ENCODE data around the gene IGLON5. TPM values are rescaled to one million over a fixed set of nuclear protein-coding genes. Genes with fewer than 3 reads are reported as not detected.

Gene IGLON5
- total RNA-seq, 1 experiment from 2014 or later = 41.2 TPM

GRCh38 chr19:51327066-51328001 is 15.9 kb downstream of the IGLON5 start:
- Mint-ChIP-seq H3K27me3 (ENCODE audit: low read depth) (peaks cover 26% of the 10 kb centered on the region), H3K27ac (peak overlapping the region; percentile 94; the same call in 1 of the 2 replicates), H3K4me3 (peak overlapping the region; percentile 70), H3K36me3 (peaks cover 33% of the 10 kb centered on the region), H3K4me1 (peaks cover 8% of the 10 kb centered on the region), H3K9me3 (peaks cover 14% of the 10 kb centered on the region)
- POLR2A ChIA-PET = no interaction called here
- DNase-seq (ENCODE audit: low spot score) (peak; percentile 79), ATAC-seq (peak; percentile 83)
- TF ChIP-seq, protein P1, sequence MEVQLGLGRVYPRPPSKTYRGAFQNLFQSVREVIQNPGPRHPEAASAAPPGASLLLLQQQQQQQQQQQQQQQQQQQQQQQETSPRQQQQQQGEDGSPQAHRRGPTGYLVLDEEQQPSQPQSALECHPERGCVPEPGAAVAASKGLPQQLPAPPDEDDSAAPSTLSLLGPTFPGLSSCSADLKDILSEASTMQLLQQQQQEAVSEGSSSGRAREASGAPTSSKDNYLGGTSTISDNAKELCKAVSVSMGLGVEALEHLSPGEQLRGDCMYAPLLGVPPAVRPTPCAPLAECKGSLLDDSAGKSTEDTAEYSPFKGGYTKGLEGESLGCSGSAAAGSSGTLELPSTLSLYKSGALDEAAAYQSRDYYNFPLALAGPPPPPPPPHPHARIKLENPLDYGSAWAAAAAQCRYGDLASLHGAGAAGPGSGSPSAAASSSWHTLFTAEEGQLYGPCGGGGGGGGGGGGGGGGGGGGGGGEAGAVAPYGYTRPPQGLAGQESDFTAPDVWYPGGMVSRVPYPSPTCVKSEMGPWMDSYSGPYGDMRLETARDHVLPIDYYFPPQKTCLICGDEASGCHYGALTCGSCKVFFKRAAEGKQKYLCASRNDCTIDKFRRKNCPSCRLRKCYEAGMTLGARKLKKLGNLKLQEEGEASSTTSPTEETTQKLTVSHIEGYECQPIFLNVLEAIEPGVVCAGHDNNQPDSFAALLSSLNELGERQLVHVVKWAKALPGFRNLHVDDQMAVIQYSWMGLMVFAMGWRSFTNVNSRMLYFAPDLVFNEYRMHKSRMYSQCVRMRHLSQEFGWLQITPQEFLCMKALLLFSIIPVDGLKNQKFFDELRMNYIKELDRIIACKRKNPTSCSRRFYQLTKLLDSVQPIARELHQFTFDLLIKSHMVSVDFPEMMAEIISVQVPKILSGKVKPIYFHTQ (CRISPR knock-in tag; IDR thresholded peaks at IDR 0.05) = no peak
- TF ChIP-seq FOXK1 (CRISPR knock-in tag; IDR thresholded peaks at IDR 0.05) = no peak
- TF ChIP-seq, protein P2, sequence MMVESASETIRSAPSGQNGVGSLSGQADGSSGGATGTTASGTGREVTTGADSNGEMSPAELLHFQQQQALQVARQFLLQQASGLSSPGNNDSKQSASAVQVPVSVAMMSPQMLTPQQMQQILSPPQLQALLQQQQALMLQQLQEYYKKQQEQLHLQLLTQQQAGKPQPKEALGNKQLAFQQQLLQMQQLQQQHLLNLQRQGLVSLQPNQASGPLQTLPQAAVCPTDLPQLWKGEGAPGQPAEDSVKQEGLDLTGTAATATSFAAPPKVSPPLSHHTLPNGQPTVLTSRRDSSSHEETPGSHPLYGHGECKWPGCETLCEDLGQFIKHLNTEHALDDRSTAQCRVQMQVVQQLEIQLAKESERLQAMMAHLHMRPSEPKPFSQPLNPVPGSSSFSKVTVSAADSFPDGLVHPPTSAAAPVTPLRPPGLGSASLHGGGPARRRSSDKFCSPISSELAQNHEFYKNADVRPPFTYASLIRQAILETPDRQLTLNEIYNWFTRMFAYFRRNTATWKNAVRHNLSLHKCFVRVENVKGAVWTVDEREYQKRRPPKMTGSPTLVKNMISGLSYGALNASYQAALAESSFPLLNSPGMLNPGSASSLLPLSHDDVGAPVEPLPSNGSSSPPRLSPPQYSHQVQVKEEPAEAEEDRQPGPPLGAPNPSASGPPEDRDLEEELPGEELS (CRISPR knock-in tag; IDR thresholded peaks at IDR 0.05) = no peak
- no peak for TF ChIP-seq FOXP1 (CRISPR knock-in tag; IDR thresholded peaks at IDR 0.05; ENCODE audit: borderline replicate concordance)
- 0 out of 2 replicates have a peak, but pooled peaks have one; percentile 55 for TF ChIP-seq SP1 (CRISPR knock-in tag; conservative IDR thresholded peaks at IDR 0.05)
- TF ChIP-seq, protein P3, sequence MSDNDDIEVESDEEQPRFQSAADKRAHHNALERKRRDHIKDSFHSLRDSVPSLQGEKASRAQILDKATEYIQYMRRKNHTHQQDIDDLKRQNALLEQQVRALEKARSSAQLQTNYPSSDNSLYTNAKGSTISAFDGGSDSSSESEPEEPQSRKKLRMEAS (CRISPR knock-in tag; IDR thresholded peaks at IDR 0.05) = 0 out of 2 replicates have a peak, but pooled peaks have one; percentile 51
- CTCF ChIA-PET = interaction anchor here (0.7 to 3.4 kb wide), 7 partner anchors 12 to 237 kb away, joined by 3 to 21 read pairs (median 5); no protein-coding TSS in a partner anchor

DNA sequence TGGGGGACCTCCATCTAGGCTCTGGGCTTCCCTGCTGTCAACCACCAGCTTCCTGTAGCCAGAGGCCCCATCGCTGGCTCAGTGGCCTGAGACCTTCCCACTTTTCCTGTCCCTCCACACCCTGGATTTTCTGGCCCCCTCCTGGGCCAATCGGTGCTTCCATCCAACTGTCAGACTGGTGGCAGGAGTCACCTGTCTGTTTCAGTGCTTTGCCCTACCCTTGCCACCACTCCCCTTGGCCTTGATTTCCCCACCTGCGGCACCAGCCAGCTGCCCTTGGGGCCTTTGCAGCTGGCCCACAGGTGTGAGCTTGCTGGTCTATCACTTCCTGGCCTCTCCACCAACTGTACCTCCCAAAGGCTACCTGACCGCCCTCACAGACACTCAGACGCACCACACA is 18.0 kb downstream of the IGLON5 start:
- TF ChIP-seq, protein P3 (CRISPR knock-in tag; IDR thresholded peaks at IDR 0.05) = no peak
- TF ChIP-seq NFATC4 (CRISPR knock-in tag; IDR thresholded peaks at IDR 0.05) (no peak), ETV6 (CRISPR knock-in tag; IDR thresholded peaks at IDR 0.05) (no peak), E2F5 (CRISPR knock-in tag; IDR thresholded peaks at IDR 0.05) (no peak), ZNF219 (CRISPR knock-in tag; IDR thresholded peaks at IDR 0.05; ENCODE audit: borderline replicate concordance) (no peak), ZNF121 (CRISPR knock-in tag; IDR thresholded peaks at IDR 0.05) (no peak), CBFB (CRISPR knock-in tag; IDR thresholded peaks at IDR 0.05; ENCODE audit: low read depth) (no peak), NR3C1 (CRISPR knock-in tag; conservative IDR thresholded peaks at IDR 0.05; ENCODE audit: low read depth) (no peak)
- TF ChIP-seq, protein P4, sequence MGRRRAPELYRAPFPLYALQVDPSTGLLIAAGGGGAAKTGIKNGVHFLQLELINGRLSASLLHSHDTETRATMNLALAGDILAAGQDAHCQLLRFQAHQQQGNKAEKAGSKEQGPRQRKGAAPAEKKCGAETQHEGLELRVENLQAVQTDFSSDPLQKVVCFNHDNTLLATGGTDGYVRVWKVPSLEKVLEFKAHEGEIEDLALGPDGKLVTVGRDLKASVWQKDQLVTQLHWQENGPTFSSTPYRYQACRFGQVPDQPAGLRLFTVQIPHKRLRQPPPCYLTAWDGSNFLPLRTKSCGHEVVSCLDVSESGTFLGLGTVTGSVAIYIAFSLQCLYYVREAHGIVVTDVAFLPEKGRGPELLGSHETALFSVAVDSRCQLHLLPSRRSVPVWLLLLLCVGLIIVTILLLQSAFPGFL (CRISPR knock-in tag; IDR thresholded peaks at IDR 0.05; ENCODE audit: borderline replicate concordance) = no peak
- peaks cover 21% of the 10 kb centered on the region for H3K27me3 Mint-ChIP-seq (ENCODE audit: low read depth)
- H3K4me3 Mint-ChIP-seq = no peak overlapping the region
- peaks cover 22% of the 10 kb centered on the region for H3K9me3 Mint-ChIP-seq
- H3K4me1 Mint-ChIP-seq = peaks cover 8% of the 10 kb centered on the region
- ATAC-seq = no peak
- CTCF ChIA-PET = interaction anchor here (3.4 kb wide), 1 partner anchor 9 kb away, joined by 21 read pairs; no protein-coding TSS in a partner anchor
- peaks cover 33% of the 10 kb centered on the region for H3K36me3 Mint-ChIP-seq
- DNase-seq (ENCODE audit: low spot score) = no peak
- H3K27ac Mint-ChIP-seq = no peak overlapping the region
- POLR2A ChIA-PET = no interaction called here

All from WTC11 (cell line).